Activated CD4-positive, alpha-beta T cell treated with anti-CD3 and anti-CD28 coated beads, Interleukin-2, amount 50 U/mL, for 24 hours (primary cell): Measurements from ENCODE around the gene C17orf100.

Source experiments
- DNase-seq, 2 donors: peaks; one replicate each; pipeline ENCODE4 v3.0.0-alpha.2; 2020; ENCODE audit warnings: low read depth in 1 of 2, low spot score in 1 of 2

C17orf100 gene

GRCh38 chr17:6668219-6668618 lies 16.7 kb downstream of the C17orf100 start:
- no peak for DNase-seq

GRCh38 chr17:6668727-6669425 lies 17.3 kb downstream of the C17orf100 start:
- no peak for DNase-seq

GRCh38 chr17:6669479-6670212 lies 18.1 kb downstream of the C17orf100 start:
- DNase-seq: no peak

GRCh38 chr17:6670571-6670970 lies 19.0 kb downstream of the C17orf100 start:
- DNase-seq: no peak

- no peak for DNase-seq
Measured at GRCh38 chr17:6670999-6671398, 19.4 kb downstream of the C17orf100 start.

GRCh38 chr17:6671431-6671830 lies 19.9 kb downstream of the C17orf100 start:
- DNase-seq: no peak

GRCh38 chr17:6674586-6674985 lies 23.0 kb downstream of the C17orf100 start:
- DNase-seq: no peak

GRCh38 chr17:6675201-6675825 lies 23.8 kb downstream of the C17orf100 start:
- DNase-seq: no peak

GRCh38 chr17:6676802-6677157 lies 25.2 kb downstream of the C17orf100 start:
- no peak for DNase-seq

GRCh38 chr17:6677158-6677831 lies 25.7 kb downstream of the C17orf100 start:
- no peak for DNase-seq

GRCh38 chr17:6677946-6678345 lies 26.4 kb downstream of the C17orf100 start:
- no peak for DNase-seq

- no peak for DNase-seq
Measured at GRCh38 chr17:6679241-6679640, 27.7 kb downstream of the C17orf100 start.

GRCh38 chr17:6681176-6681575 lies 29.6 kb downstream of the C17orf100 start:
- DNase-seq: no peak

- DNase-seq: no peak
Measured at GRCh38 chr17:6681671-6682070, 30.1 kb downstream of the C17orf100 start.

GRCh38 chr17:6682339-6682738 lies 30.8 kb downstream of the C17orf100 start:
- DNase-seq: no peak

GRCh38 chr17:6683081-6683684 lies 31.6 kb downstream of the C17orf100 start:
- no peak for DNase-seq

- no peak for DNase-seq
Measured at GRCh38 chr17:6683730-6684459, 32.3 kb downstream of the C17orf100 start.

GRCh38 chr17:6684460-6684783 lies 32.9 kb downstream of the C17orf100 start:
- no peak for DNase-seq

- no peak for DNase-seq
Measured at GRCh38 chr17:6684881-6685767, 33.6 kb downstream of the C17orf100 start.

- no peak for DNase-seq
Measured at GRCh38 chr17:6686026-6686425, 34.5 kb downstream of the C17orf100 start.
